AG09319 (cell line): ENCODE measurements around the gene CAMK2G.

Experiments used
- DNase-seq: peaks from one replicate; pipeline ENCODE4 v3.0.0-alpha.2; 2010; ENCODE audit warnings: low read depth; ENCODE audit errors: extremely low read depth
- TF ChIP-seq, protein P1 (sequence below): IDR thresholded peaks from 2 replicates; pipeline ENCODE4 v1.5.1; 2011; ENCODE audit warnings: low read depth, mild to moderate bottlenecking, inconsistent platforms, low read length, moderate library complexity

The CAMK2G gene

DNA sequence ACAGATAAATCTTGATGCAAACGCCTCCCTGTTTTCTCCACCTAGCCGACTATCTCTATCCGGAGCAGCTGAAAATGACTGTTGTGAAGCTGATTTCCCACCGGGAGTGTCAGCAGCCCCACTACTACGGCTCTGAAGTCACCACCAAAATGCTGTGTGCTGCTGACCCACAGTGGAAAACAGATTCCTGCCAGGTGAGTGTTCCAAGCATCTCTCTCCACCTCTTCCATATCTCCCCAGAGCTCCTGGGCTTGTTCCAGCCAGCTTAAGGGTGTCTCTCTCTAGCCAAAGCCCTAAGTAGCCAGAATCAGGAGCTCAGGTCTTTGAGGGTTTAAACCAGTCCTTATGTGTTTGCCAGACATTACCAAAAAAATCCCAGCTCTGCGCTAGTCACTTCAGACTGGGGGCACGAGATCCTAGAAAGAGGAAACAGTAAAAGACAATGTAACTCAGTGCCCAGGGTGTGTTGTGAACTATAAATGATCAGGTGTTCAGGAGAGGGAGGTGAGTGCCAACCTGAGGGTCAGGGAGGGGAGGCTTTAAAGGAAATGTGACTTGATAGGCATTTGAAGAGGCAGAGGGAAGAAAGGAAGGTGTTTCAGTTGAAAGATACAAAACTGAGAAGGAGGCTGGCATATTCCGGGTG lies 41.0 kb upstream of the CAMK2G start:
- no peak for DNase-seq
- TF ChIP-seq, protein P1, sequence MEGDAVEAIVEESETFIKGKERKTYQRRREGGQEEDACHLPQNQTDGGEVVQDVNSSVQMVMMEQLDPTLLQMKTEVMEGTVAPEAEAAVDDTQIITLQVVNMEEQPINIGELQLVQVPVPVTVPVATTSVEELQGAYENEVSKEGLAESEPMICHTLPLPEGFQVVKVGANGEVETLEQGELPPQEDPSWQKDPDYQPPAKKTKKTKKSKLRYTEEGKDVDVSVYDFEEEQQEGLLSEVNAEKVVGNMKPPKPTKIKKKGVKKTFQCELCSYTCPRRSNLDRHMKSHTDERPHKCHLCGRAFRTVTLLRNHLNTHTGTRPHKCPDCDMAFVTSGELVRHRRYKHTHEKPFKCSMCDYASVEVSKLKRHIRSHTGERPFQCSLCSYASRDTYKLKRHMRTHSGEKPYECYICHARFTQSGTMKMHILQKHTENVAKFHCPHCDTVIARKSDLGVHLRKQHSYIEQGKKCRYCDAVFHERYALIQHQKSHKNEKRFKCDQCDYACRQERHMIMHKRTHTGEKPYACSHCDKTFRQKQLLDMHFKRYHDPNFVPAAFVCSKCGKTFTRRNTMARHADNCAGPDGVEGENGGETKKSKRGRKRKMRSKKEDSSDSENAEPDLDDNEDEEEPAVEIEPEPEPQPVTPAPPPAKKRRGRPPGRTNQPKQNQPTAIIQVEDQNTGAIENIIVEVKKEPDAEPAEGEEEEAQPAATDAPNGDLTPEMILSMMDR = no peak

GRCh38 chr10:73914036-73914435 lies 39.7 kb upstream of the CAMK2G start:
- DNase-seq = no peak
- TF ChIP-seq, protein P1 = no peak

DNA sequence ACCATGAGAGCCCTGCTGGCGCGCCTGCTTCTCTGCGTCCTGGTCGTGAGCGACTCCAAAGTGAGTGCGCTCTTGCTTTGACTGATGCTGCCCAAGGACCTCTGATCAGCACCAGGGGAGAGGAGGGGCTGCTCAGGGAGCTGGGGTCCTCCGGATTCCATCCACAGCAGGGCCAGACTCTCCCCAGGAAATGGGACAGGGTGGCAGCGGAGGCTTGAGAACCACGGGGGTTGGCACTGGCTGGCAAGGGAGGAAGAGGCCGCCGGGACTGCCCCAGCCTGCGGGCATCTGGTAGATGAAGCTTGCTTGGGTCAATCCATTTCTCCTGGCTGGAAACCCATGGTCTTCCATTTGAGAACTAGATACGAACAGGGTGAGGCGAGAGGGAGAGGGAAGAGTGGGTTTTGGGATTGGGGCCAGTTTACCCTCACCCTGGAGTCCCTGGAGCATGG lies 37.2 kb upstream of the CAMK2G start:
- TF ChIP-seq, protein P1 = no peak
- DNase-seq = no peak

DNA sequence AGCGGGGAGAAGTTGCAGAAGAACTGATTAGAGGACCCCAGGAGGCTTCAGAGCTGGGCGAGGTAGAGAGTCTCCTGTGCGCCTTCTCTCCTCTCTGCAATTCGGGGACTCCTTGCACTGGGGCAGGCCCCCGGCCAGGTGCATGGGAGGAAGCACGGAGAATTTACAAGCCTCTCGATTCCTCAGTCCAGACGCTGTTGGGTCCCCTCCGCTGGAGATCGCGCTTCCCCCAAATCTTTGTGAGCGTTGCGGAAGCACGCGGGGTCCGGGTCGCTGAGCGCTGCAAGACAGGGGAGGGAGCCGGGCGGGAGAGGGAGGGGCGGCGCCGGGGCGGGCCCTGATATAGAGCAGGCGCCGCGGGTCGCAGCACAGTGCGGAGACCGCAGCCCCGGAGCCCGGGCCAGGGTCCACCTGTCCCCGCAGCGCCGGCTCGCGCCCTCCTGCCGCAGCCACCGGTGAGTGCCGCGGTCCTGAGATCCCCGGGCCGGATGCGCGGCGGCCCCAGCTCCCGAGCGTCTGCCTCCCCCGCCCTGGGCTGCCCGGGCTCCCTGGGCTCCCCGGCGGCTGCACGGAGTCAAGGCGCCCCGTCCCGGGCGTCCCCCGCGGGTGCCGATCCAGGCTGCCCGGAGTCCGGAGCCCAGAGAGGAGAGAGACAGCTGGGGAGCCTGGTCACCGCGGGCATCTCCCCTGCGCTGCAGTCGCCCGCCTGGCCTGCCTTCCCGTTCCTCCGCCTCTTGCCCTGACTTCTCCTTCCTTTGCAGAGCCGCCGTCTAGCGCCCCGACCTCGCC lies 36.6 kb upstream of the CAMK2G start, which contains the start of gene PLAU:
PLAU (plus strand) TSS at position 369 of the 789 bp plus-strand sequence. CDS start 424 bp downstream, outside the sequence.
- DNase-seq = no peak
- TF ChIP-seq, protein P1 = no peak

DNA sequence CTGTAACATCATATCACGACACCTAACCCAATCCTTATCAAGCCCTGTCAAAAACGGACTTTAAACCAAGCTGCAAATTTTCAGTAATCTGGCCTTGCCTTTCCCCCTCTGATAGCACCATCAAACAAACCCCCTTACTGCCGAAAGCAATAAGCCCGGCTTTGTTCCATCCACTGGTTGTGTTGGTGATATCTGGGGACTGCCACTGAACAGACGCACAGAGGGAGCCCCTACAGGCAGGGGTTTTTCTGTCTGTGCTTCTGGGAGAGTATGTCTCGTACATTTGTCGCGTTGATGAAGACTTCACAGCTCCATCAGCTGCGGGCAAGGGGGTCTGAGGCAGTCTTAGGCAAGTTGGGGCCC lies 36.0 kb upstream of the CAMK2G start:
- TF ChIP-seq, protein P1 = no peak
- no peak for DNase-seq

GRCh38 chr10:73909540-73910115 lies 35.3 kb upstream of the CAMK2G start:
- TF ChIP-seq, protein P1 = no peak
- DNase-seq = no peak

GRCh38 chr10:73908853-73909539 lies 34.6 kb upstream of the CAMK2G start:
- peak; percentile 96 for DNase-seq
- TF ChIP-seq, protein P1 = no peak
